Thoracic aorta (tissue), 2 donors: ENCODE data around the gene WDR46. TPM values are rescaled to one million over a fixed set of nuclear protein-coding genes. Genes with fewer than 3 reads are reported as not detected.
A peak's percentile ranks its signal among the peaks of the same experiment; 100 is the strongest.

Source experiments
- ATAC-seq: fragments of 150-250 bp; one replicate; pipeline ENCODE4 v1.8.0; 2017; ENCODE audit warnings: low read depth; ENCODE audit not compliant: insufficient number of reproducible peaks, low FRiP score
- DNase-seq: peaks from one replicate; pipeline ENCODE4 v3.0.0-alpha.2; 2020; ENCODE audit warnings: low spot score
- H3K27ac ChIP-seq, 2 donors: fragments of 200-600 bp; sonication (generic); 1 replicate in 1 of 2; 2 replicates in 1 of 2; pipeline ENCODE4 v1.5.1; 2016; ENCODE audit warnings: mild to moderate bottlenecking in 2 of 2, moderate library complexity in 2 of 2
- H3K27me3 ChIP-seq: fragments of 200-600 bp; sonication (generic); replicated peaks from 2 replicates; pipeline ENCODE4 v1.6.0; 2016; ENCODE audit warnings: mild to moderate bottlenecking; ENCODE audit not compliant: insufficient read depth
- H3K36me3 ChIP-seq: fragments of 200-600 bp; sonication (generic); one replicate; pipeline ENCODE4 v1.5.1; 2016
- H3K4me1 ChIP-seq, 2 donors: fragments of 200-600 bp; sonication (generic); 1 replicate in 1 of 2; 2 replicates in 1 of 2; pipeline versions ENCODE4 v1.5.1 to v1.6.0; 2016; ENCODE audit warnings: low read depth in 2 of 2, mild to moderate bottlenecking in 1 of 2; ENCODE audit not compliant: control insufficient read depth in 1 of 2
- H3K4me3 ChIP-seq: fragments of 200-600 bp; sonication (generic); 2 replicates; pipeline ENCODE4 v1.5.1; 2016; ENCODE audit warnings: mild to moderate bottlenecking
- H3K9me3 ChIP-seq: fragments of 200-600 bp; sonication (generic); 2 replicates; pipeline ENCODE4 v1.5.1; 2016
- total RNA-seq, 2 donors: library from RNA; depleted of rRNA; stranded (reverse); fragments of >200 nt; gene quantifications; one replicate each; pipeline versions ENCODE4 v1.1.0 to v1.2.3, GENCODE V29; 2016
- TF ChIP-seq, protein P1 (sequence below): fragments of 200-600 bp; sonication (generic); IDR thresholded peaks from one replicate; pipeline ENCODE4 v1.5.1; 2019; ENCODE audit warnings: antibody characterized with exemption

Gene WDR46
- total RNA-seq, 2 donors from 2014 or later = 42.6 to 60.3 TPM

- Histone ChIP-seq H3K27me3 (no peaks in the 10 kb centered on the region), H3K27ac (no peak overlapping the region), H3K4me3 (no peak overlapping the region), H3K9me3 (no peaks in the 10 kb centered on the region), H3K36me3 (peaks cover 26% of the 10 kb centered on the region), H3K4me1 (peaks cover 18 to 24% of the 10 kb centered on the region in 2 donors)
- no peak for ATAC-seq
- no peak for DNase-seq
- TF ChIP-seq, protein P1, sequence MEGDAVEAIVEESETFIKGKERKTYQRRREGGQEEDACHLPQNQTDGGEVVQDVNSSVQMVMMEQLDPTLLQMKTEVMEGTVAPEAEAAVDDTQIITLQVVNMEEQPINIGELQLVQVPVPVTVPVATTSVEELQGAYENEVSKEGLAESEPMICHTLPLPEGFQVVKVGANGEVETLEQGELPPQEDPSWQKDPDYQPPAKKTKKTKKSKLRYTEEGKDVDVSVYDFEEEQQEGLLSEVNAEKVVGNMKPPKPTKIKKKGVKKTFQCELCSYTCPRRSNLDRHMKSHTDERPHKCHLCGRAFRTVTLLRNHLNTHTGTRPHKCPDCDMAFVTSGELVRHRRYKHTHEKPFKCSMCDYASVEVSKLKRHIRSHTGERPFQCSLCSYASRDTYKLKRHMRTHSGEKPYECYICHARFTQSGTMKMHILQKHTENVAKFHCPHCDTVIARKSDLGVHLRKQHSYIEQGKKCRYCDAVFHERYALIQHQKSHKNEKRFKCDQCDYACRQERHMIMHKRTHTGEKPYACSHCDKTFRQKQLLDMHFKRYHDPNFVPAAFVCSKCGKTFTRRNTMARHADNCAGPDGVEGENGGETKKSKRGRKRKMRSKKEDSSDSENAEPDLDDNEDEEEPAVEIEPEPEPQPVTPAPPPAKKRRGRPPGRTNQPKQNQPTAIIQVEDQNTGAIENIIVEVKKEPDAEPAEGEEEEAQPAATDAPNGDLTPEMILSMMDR = no peak
Observed at GRCh38 chr6:33292996-33293682, 4.1 kb upstream of the WDR46 start.

DNA sequence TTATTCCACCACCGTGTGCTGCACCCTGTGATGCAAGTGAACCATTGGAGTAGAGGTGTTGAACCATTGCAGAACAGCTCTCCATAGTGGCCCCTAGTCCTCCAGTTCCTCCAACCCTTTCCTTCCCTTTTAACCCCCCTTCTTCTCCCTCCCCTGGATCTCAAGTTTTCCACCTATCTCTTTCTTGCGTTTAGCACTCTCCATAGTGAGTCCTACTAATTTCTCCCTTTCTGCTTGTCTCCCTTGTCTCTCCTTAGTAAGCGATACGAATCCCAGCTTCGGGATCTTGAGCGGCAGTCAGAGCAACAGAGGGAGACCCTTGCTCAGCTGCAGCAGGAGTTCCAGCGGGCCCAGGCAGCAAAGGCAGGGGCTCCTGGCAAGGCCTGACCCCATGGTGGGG, 1.4 kb upstream of the WDR46 start:
- H3K4me3 ChIP-seq = peak overlapping the region; percentile 94
- H3K27ac ChIP-seq = no peak overlapping the region
- no peaks in the 10 kb centered on the region for H3K27me3 ChIP-seq
- DNase-seq (no peak), ATAC-seq (no peak)
- TF ChIP-seq, protein P1 = no peak
- H3K9me3 ChIP-seq = no peaks in the 10 kb centered on the region
- H3K4me1 ChIP-seq = peaks cover 16 to 22% of the 10 kb centered on the region in 2 donors
- H3K36me3 ChIP-seq = peaks cover 22% of the 10 kb centered on the region

DNA sequence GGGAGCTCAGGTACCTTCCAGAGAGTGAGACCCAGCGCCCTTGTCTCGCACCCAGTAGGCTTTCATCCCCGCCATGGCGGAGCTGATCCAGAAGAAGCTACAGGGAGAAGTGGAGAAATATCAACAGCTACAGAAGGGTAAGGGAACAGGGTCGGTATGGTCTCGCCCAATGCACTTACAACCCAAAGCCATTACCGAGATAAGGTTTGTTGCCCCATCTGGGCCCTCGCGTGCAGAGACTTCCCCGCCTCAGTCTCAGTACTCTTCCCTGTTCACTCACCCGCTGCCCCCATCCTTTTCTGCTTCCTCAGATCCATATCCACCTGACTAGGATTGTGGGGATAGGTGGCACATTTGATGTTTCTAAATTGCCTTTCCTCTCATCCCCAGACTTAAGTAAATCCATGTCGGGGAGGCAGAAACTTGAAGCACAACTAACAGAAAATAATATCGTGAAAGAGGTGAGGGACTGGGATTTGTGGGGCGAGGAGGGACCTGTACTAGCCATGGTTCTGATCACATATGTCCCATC, 811 bp upstream of the WDR46 start:
- DNase-seq (no peak), ATAC-seq (no peak)
- H3K36me3 ChIP-seq = peaks cover 21% of the 10 kb centered on the region
- H3K4me1 ChIP-seq = peaks cover 16 to 22% of the 10 kb centered on the region in 2 donors
- no peaks in the 10 kb centered on the region for H3K9me3 ChIP-seq
- peak overlapping the region; percentile 94 for H3K4me3 ChIP-seq
- TF ChIP-seq, protein P1 = no peak
- H3K27ac ChIP-seq = peak overlapping the region; percentile 70 to 78
- H3K27me3 ChIP-seq = no peaks in the 10 kb centered on the region

GRCh38 chr6:33288141-33288920, 708 bp downstream of the WDR46 start:
- H3K27ac ChIP-seq = peak overlapping the region; percentile 70 to 78
- H3K4me3 ChIP-seq = peak overlapping the region; percentile 94
- H3K9me3 ChIP-seq = no peaks in the 10 kb centered on the region
- TF ChIP-seq, protein P1 = no peak
- DNase-seq (no peak), ATAC-seq (no peak)
- no peaks in the 10 kb centered on the region for H3K27me3 ChIP-seq
- peaks cover 21% of the 10 kb centered on the region for H3K36me3 ChIP-seq
- H3K4me1 ChIP-seq = peaks cover 16 to 22% of the 10 kb centered on the region in 2 donors
